ENCODE measurements around the gene FAM236D.
"Not testable (repeated sequence)": the region's sequence is repeated elsewhere in the genome, so short reads cannot be mapped to it uniquely, and the experiment has no call there.

FAM236D gene

DNA sequence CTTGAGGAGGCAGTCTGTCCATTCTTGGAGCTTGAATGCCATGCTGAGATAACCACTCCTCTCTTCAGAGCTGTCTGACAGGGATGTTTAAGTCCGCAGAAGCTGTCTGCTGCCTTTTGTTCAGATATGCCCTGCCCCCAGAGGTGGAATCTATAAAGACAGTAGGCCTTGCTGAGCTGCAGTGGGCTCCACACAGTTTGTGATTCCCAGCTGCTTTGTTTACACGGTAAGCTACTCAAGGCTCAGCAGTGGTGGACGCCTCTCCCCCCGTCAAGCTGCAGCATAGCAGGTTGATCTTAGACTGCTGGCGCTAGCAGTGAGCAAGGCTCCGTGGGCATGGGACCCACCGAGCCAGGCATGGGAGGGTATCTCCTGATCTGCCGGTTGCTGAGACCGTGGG, 47.6 kb downstream of the FAM236D start:
- H3K27ac ChIP-seq (ENCODE audit: low read depth, low read length); H3K9me3 ChIP-seq (ENCODE audit: control insufficient read depth, insufficient read depth, low read depth, low read length); H3K4me1 ChIP-seq (ENCODE audit: control insufficient read depth, insufficient read depth, low read length); H3K9ac ChIP-seq (ENCODE audit: low read length); H3K36me3 ChIP-seq (ENCODE audit: control insufficient read depth, insufficient read depth, low read length); H3K27me3 ChIP-seq (ENCODE audit: control insufficient read depth, insufficient read depth, low read length); H3K4me3 ChIP-seq (ENCODE audit: low read depth, low read length): not testable (repeated sequence)

All from HUES6 (cell line).